ENCODE measurements around the gene NTM.

DNA sequence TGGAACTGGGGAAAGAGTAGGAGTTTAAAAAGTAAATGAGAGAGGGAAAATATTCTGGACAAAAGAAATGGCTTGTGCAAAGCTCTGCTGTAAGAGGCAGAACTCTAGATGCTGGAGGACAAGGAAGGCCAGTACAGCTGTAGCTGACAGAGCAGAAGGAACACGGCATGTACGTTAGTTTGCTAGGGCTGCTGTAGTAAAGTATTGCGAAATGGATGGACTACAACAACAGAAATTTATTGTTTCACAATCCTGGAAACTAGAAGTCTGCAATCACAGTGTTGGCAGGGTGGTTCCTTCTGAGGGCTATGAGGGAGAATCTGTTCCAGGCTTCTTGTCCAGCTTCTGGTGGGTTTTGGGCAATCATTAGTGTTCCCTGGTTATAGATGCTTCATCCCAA lies 454.4 kb downstream of the NTM start:
- TF ChIP-seq, protein P1, sequence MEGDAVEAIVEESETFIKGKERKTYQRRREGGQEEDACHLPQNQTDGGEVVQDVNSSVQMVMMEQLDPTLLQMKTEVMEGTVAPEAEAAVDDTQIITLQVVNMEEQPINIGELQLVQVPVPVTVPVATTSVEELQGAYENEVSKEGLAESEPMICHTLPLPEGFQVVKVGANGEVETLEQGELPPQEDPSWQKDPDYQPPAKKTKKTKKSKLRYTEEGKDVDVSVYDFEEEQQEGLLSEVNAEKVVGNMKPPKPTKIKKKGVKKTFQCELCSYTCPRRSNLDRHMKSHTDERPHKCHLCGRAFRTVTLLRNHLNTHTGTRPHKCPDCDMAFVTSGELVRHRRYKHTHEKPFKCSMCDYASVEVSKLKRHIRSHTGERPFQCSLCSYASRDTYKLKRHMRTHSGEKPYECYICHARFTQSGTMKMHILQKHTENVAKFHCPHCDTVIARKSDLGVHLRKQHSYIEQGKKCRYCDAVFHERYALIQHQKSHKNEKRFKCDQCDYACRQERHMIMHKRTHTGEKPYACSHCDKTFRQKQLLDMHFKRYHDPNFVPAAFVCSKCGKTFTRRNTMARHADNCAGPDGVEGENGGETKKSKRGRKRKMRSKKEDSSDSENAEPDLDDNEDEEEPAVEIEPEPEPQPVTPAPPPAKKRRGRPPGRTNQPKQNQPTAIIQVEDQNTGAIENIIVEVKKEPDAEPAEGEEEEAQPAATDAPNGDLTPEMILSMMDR (conservative IDR thresholded peaks at IDR 0.05 in 1 of 2, IDR thresholded peaks at IDR 0.05 in 1 of 2; ENCODE audit: low read depth in 1 of 2, low read length in 2 of 2): no peak
- TF ChIP-seq EZH2 (IDR thresholded peaks at IDR 0.05; ENCODE audit: low read length, missing control alignments): no peak
